NCI-H446 (cell line): ENCODE data around the gene NOD1.
"Not testable (repeated sequence)": the region's sequence is repeated elsewhere in the genome, so short reads cannot be mapped to it uniquely, and the experiment has no call there.

Experiments
- DNase-seq, 2 experiments: peaks; one replicate each; lab custom pipeline; 2025; lab: John Stamatoyannopoulos, UW

Gene NOD1

GRCh38 chr7:30420662-30421061 lies 57.9 kb downstream of the NOD1 start:
- no peak for DNase-seq

GRCh38 chr7:30420080-30420479 lies 58.5 kb downstream of the NOD1 start:
- not testable (repeated sequence) for DNase-seq

- DNase-seq = no peak
Observed at GRCh38 chr7:30413864-30414263, 64.7 kb downstream of the NOD1 start.

GRCh38 chr7:30412782-30413504 lies 65.6 kb downstream of the NOD1 start:
- DNase-seq = peak; percentile 38 to 74

GRCh38 chr7:30411897-30412296 lies 66.7 kb downstream of the NOD1 start:
- no peak for DNase-seq

GRCh38 chr7:30411173-30411572 lies 67.4 kb downstream of the NOD1 start:
- no peak for DNase-seq

GRCh38 chr7:30406664-30407425 lies 71.7 kb downstream of the NOD1 start:
- peak in 1 of 2 experiments; percentile 24 for DNase-seq

- DNase-seq = no peak
Observed at GRCh38 chr7:30405179-30405578, 73.4 kb downstream of the NOD1 start.

GRCh38 chr7:30403477-30403876 lies 75.1 kb downstream of the NOD1 start:
- no peak for DNase-seq

- DNase-seq = no peak
Observed at GRCh38 chr7:30396389-30396788, 82.2 kb downstream of the NOD1 start.

- DNase-seq = no peak
Observed at GRCh38 chr7:30395676-30396075, 82.9 kb downstream of the NOD1 start.

GRCh38 chr7:30391806-30392205 lies 86.8 kb downstream of the NOD1 start:
- no peak for DNase-seq

- DNase-seq = no peak
Observed at GRCh38 chr7:30390736-30391636, 87.6 kb downstream of the NOD1 start.

- no peak for DNase-seq
Observed at GRCh38 chr7:30389791-30390190, 88.8 kb downstream of the NOD1 start.

GRCh38 chr7:30382607-30383006 lies 96.0 kb downstream of the NOD1 start:
- DNase-seq = no peak

- DNase-seq = not testable (repeated sequence)
Observed at GRCh38 chr7:30380824-30381223, 97.8 kb downstream of the NOD1 start.

- no peak for DNase-seq
Observed at GRCh38 chr7:30380294-30380693, 98.3 kb downstream of the NOD1 start.

GRCh38 chr7:30379741-30380140 lies 98.8 kb downstream of the NOD1 start:
- DNase-seq = no peak

GRCh38 chr7:30379131-30379530 lies 99.5 kb downstream of the NOD1 start:
- DNase-seq = no peak

GRCh38 chr7:30378275-30378674 lies 100.3 kb downstream of the NOD1 start:
- no peak for DNase-seq
